Fibroblast of peridontal ligament (primary cell): ENCODE data around the gene PLBD1.
A peak's percentile ranks its signal among the peaks of the same experiment; 100 is the strongest.

Experiments used
- DNase-seq: peaks from one replicate; pipeline ENCODE4 v3.0.0-alpha.2; 2010; ENCODE audit errors: extremely low read depth

Gene PLBD1

GRCh38 chr12:14505626-14506596 lies 61.8 kb downstream of the PLBD1 start:
- no peak for DNase-seq

DNA sequence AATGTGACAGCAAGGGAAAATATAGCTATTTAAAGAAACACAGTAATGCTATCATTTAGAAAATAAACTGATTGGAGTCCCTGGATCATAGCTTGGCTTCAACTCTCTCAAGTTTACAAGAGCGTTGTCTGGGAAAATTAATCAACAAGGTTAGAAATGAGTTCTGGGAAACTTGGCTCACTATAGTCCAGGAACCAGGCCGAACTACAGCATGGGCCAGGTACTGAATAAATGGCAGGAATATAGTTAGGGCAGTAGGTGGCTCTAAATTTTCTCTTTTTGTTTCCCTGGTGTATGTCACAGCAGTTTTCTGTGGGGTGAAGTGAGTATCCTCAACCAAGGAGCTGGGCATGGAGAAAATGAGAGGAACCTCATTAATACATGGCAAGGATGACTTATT lies 72.4 kb downstream of the PLBD1 start:
- no peak for DNase-seq

- no peak for DNase-seq
These were observed 84.8 kb downstream of the PLBD1 start for GRCh38 chr12:14482886-14483285.

DNA sequence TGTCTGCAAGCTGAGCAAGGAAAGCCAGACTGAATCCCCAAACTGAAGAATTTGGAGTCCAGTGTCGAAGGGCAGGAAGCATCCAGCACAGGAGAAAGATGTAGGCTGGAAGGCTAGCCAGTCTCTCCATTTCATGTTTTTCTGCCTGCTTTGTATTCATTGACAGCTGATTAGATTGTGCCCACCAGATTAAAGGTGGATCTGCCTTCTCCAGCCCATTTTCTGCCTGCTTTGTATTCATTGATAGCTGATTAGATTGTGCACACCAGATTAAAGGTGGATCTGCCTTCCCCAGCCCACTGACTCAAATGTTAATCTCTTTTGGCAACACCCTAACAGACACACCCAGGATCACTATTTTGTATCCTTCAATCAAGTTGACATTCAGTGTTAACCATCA lies 85.3 kb downstream of the PLBD1 start:
- DNase-seq, result no peak

- DNase-seq, result no peak
These were observed 86.5 kb downstream of the PLBD1 start for GRCh38 chr12:14481201-14481600.

GRCh38 chr12:14479004-14479403 lies 88.7 kb downstream of the PLBD1 start:
- no peak for DNase-seq

DNA sequence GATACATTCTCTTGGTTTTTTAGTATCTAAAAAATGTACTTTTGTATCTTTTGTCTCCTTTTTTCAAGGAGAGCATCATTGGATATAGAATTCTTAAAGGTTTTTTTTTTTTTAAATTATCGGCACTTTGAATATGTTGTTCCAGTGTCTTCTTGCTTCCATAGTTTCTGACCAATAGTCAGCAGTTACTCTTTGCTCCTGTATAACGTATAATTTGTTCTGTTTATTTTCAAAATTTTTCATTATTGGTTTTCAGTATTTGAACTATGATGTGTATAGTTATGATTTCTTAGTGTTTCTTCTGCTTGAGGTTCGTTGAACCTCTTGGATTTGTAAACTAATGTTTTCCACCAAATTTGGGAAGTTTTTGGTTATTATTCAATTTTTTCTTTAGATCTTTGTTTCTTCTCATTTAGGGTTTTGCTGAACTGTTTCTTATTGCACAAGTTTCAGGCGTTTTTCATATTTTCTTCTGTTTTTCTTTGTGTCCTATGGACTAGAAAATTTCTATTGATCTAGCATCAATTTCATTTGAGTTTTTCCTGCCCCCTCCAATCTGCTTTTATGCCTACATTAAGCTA lies 93.9 kb downstream of the PLBD1 start:
- peak; percentile 38 for DNase-seq

GRCh38 chr12:14471497-14471896 lies 96.2 kb downstream of the PLBD1 start:
- DNase-seq, result no peak

GRCh38 chr12:14460212-14460841 lies 107.4 kb downstream of the PLBD1 start:
- no peak for DNase-seq

GRCh38 chr12:14454098-14454907 lies 113.4 kb downstream of the PLBD1 start:
- peak; percentile 15 for DNase-seq
